PC-3 (cell line): ENCODE results near the gene RING1. TPM values are rescaled to one million over a fixed set of nuclear protein-coding genes. Genes with fewer than 3 reads are reported as not detected.

Experiments used
- ATAC-seq: fragments of 200-7000 bp; cut with Tn5 transposase; 2 replicates; pipeline ENCODE4 v1.9.1; 2020; ENCODE audit warnings: mild to moderate bottlenecking, moderate library complexity
- BruUV-seq: library from RNA; stranded (reverse); fragments of 400-500 nt; replicated peaks from 2 replicates; lab custom pipeline; 2021; lab: Mats Ljungman, UMichigan
- CTCF ChIA-PET: fragments of 300-600 bp; sonication (Branson Sonifier 250); formaldehyde crosslinking; loops from one replicate; lab custom pipeline; 2022; ENCODE audit warnings: antibody characterized with exemption; lab: Charles Lee
- POLR2A ChIA-PET: fragments of 300-600 bp; sonication (Branson Sonifier 250); formaldehyde crosslinking; loops from one replicate; lab custom pipeline; 2022; ENCODE audit warnings: antibody characterized with exemption; ENCODE audit not compliant: unreplicated experiment; lab: Charles Lee
- DNase-seq: peaks from one replicate; pipeline ENCODE4 v3.0.0-alpha.2; 2015
- H2AFZ ChIP-seq: fragments of 300-600 bp; sonication (generic); 2 replicates; pipeline ENCODE4 v1.6.0; 2016; ENCODE audit warnings: antibody characterized with exemption, low read length
- H3F3A ChIP-seq: fragments of 300-600 bp; sonication (generic); one replicate; pipeline ENCODE4 v1.6.0; 2017; ENCODE audit warnings: antibody characterized with exemption, low read length, control low read depth, mild to moderate bottlenecking; ENCODE audit not compliant: unreplicated experiment
- H3K27ac ChIP-seq: fragments of 300-600 bp; sonication (generic); 2 replicates; pipeline ENCODE4 v1.5.1; 2016; ENCODE audit warnings: mild to moderate bottlenecking, low read length
- H3K27me3 ChIP-seq: fragments of 300-600 bp; sonication (generic); 2 replicates; pipeline ENCODE4 v1.6.1; 2016; ENCODE audit warnings: low read length, mixed read lengths
- H3K36me3 ChIP-seq: fragments of 300-600 bp; sonication (generic); 2 replicates; pipeline ENCODE4 v1.6.1; 2016; ENCODE audit warnings: low read depth, mixed run types, low read length, mixed read lengths
- H3K4me1 ChIP-seq: fragments of 300-600 bp; sonication (generic); 2 replicates; pipeline ENCODE4 v1.5.1; 2016; ENCODE audit warnings: low read length; ENCODE audit not compliant: insufficient read depth
- H3K4me2 ChIP-seq: fragments of 300-600 bp; sonication (generic); 2 replicates; pipeline ENCODE4 v1.6.0; 2016; ENCODE audit warnings: low read length
- H3K4me3 ChIP-seq: fragments of 300-600 bp; sonication (generic); 2 replicates; pipeline ENCODE4 v1.5.1; 2016; ENCODE audit warnings: mild to moderate bottlenecking, low read length, mixed read lengths
- H3K79me2 ChIP-seq: fragments of 300-600 bp; sonication (generic); 2 replicates; pipeline ENCODE4 v1.6.1; 2017; ENCODE audit warnings: low read length, mixed read lengths
- H3K9ac ChIP-seq: fragments of 300-600 bp; sonication (generic); 2 replicates; pipeline ENCODE4 v1.6.0; 2016; ENCODE audit warnings: mild to moderate bottlenecking, low read length
- H3K9me2 ChIP-seq: fragments of 300-600 bp; sonication (generic); replicated peaks from 2 replicates; pipeline ENCODE4 v1.6.1; 2016; ENCODE audit warnings: mixed run types, low read length, mixed read lengths
- H3K9me3 ChIP-seq: fragments of 300-600 bp; sonication (generic); 2 replicates; pipeline ENCODE4 v1.6.1; 2016; ENCODE audit warnings: low read length, mixed read lengths
- H4K20me1 ChIP-seq: fragments of 300-600 bp; sonication (generic); 2 replicates; pipeline ENCODE4 v1.6.1; 2016; ENCODE audit warnings: low read length, mixed read lengths
- EZH2 ChIP-seq: fragments of 300-600 bp; sonication (generic); IDR thresholded peaks from one replicate; pipeline ENCODE4 v1.6.1; 2017; ENCODE audit warnings: antibody characterized with exemption, mild to moderate bottlenecking, low read length; ENCODE audit not compliant: unreplicated experiment
- EZH2phosphoT487 ChIP-seq: fragments of 300-600 bp; sonication (generic); IDR thresholded peaks from 2 replicates; pipeline ENCODE4 v1.6.1; 2018; ENCODE audit warnings: mild to moderate bottlenecking, antibody characterized with exemption, low read length, borderline replicate concordance
- intact Hi-C: fragments of 100-400 bp; cut with micrococcal nuclease; formaldehyde crosslinking; loops from 2 replicates; pipeline ENCODE4 v1.9.0; 2023
- total RNA-seq: library from RNA; depleted of rRNA; stranded (reverse); fragments of >200 nt; gene quantifications from 2 replicates; pipeline ENCODE4 v1.2.3, GENCODE V29; 2014
- TF ChIP-seq, protein P1 (sequence below): fragments of 300-600 bp; sonication (generic); conservative IDR thresholded peaks from 2 replicates; pipeline ENCODE4 v1.5.1; 2017; ENCODE audit warnings: antibody characterized with exemption, low read depth, mild to moderate bottlenecking, low read length

Gene RING1
- total RNA-seq, 1 experiment from 2014 or later: 23.3 TPM

GRCh38 chr6:33178755-33179475 lies 29.4 kb upstream of the RING1 start:
- H2AFZ ChIP-seq: no peak overlapping the region
- no peaks in the 10 kb centered on the region for H4K20me1 ChIP-seq
- H3K27ac ChIP-seq: no peak overlapping the region
- ATAC-seq (no peak), DNase-seq (no peak)
- intact Hi-C loops: no loop called here
- no peak overlapping the region for H3K9ac ChIP-seq
- no peak for TF ChIP-seq EZH2
- TF ChIP-seq EZH2phosphoT487: no peak
- TF ChIP-seq, protein P1, sequence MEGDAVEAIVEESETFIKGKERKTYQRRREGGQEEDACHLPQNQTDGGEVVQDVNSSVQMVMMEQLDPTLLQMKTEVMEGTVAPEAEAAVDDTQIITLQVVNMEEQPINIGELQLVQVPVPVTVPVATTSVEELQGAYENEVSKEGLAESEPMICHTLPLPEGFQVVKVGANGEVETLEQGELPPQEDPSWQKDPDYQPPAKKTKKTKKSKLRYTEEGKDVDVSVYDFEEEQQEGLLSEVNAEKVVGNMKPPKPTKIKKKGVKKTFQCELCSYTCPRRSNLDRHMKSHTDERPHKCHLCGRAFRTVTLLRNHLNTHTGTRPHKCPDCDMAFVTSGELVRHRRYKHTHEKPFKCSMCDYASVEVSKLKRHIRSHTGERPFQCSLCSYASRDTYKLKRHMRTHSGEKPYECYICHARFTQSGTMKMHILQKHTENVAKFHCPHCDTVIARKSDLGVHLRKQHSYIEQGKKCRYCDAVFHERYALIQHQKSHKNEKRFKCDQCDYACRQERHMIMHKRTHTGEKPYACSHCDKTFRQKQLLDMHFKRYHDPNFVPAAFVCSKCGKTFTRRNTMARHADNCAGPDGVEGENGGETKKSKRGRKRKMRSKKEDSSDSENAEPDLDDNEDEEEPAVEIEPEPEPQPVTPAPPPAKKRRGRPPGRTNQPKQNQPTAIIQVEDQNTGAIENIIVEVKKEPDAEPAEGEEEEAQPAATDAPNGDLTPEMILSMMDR: no peak
- no peaks in the 10 kb centered on the region for H3K36me3 ChIP-seq
- H3K27me3 ChIP-seq: no peaks in the 10 kb centered on the region
- H3K9me3 ChIP-seq: no peaks in the 10 kb centered on the region
- BruUV-seq: no TSS peak
- ChIA-PET POLR2A (no interaction called here), CTCF (no interaction called here)
- no peaks in the 10 kb centered on the region for H3F3A ChIP-seq
- H3K79me2 ChIP-seq: no peaks in the 10 kb centered on the region
- no peak overlapping the region for H3K4me2 ChIP-seq
- no peaks in the 10 kb centered on the region for H3K9me2 ChIP-seq
- H3K4me1 ChIP-seq: no peaks in the 10 kb centered on the region
- no peak overlapping the region for H3K4me3 ChIP-seq

- CTCF ChIA-PET: no interaction called here
- no peaks in the 10 kb centered on the region for H4K20me1 ChIP-seq
- DNase-seq (no peak), ATAC-seq (no peak)
- H3F3A ChIP-seq: no peaks in the 10 kb centered on the region
- no peaks in the 10 kb centered on the region for H3K36me3 ChIP-seq
- no peaks in the 10 kb centered on the region for H3K27me3 ChIP-seq
- H3K9me2 ChIP-seq: no peaks in the 10 kb centered on the region
- H3K4me2 ChIP-seq: no peak overlapping the region
- intact Hi-C loops: no loop called here
- H3K4me1 ChIP-seq: no peaks in the 10 kb centered on the region
- H3K79me2 ChIP-seq: no peaks in the 10 kb centered on the region
- BruUV-seq: no TSS peak
- no peak overlapping the region for H3K27ac ChIP-seq
- H3K4me3 ChIP-seq: no peak overlapping the region
- no peaks in the 10 kb centered on the region for H3K9me3 ChIP-seq
- TF ChIP-seq, protein P1: no peak
- TF ChIP-seq EZH2: no peak
- TF ChIP-seq EZH2phosphoT487: no peak
- POLR2A ChIA-PET: no interaction called here
- H3K9ac ChIP-seq: no peak overlapping the region
- no peak overlapping the region for H2AFZ ChIP-seq
Observed at GRCh38 chr6:33181141-33181540, 27.2 kb upstream of the RING1 start.

GRCh38 chr6:33183071-33183683 lies 25.1 kb upstream of the RING1 start:
- peak overlapping the region; percentile 82 for H2AFZ ChIP-seq
- H3K9ac ChIP-seq: no peak overlapping the region
- no peaks in the 10 kb centered on the region for H3K9me3 ChIP-seq
- BruUV-seq: no TSS peak
- H3K9me2 ChIP-seq: no peaks in the 10 kb centered on the region
- no peak overlapping the region for H3K4me3 ChIP-seq
- no peak overlapping the region for H3K4me2 ChIP-seq
- H4K20me1 ChIP-seq: no peaks in the 10 kb centered on the region
- no peaks in the 10 kb centered on the region for H3K27me3 ChIP-seq
- ATAC-seq: no peak
- no peaks in the 10 kb centered on the region for H3K4me1 ChIP-seq
- TF ChIP-seq, protein P1: no peak
- TF ChIP-seq EZH2phosphoT487: no peak
- no peak for TF ChIP-seq EZH2
- ChIA-PET CTCF (no interaction called here), POLR2A (no interaction called here)
- no peaks in the 10 kb centered on the region for H3K36me3 ChIP-seq
- H3F3A ChIP-seq: no peaks in the 10 kb centered on the region
- intact Hi-C loops: no loop called here
- no peak overlapping the region for H3K27ac ChIP-seq
- DNase-seq: no peak
- no peaks in the 10 kb centered on the region for H3K79me2 ChIP-seq
